ENCODE measurements around the gene DAAM1. TPM values are rescaled to one million over a fixed set of nuclear protein-coding genes. Genes with fewer than 3 reads are reported as not detected.

The DAAM1 gene
- total RNA-seq, 1 donor from 2014 or later: 67.6 TPM

DNA sequence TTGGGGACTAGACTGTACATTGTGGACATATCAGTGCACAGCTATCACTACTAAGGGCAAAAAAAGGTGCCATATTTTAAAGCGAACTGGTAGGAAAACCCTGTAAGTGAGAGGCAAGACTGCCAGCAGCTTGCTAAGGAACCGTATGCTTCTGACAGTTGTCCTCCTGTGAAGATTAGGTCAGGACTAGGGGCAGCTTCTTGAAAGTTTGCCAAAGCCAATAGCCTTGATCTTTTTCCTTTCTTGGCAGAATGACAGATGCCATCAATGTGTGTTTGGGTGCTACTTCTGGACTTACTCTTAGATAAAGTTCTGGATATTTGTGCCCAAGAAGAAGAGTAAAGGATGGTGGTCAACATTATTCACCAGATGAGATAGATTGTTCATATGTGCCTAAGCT lies 7.4 kb downstream of the DAAM1 start:
- peak overlapping the region; percentile 14 to 20 for H3K27ac ChIP-seq
- no peaks in the 10 kb centered on the region for H3K36me3 ChIP-seq
- TF ChIP-seq, protein P1, sequence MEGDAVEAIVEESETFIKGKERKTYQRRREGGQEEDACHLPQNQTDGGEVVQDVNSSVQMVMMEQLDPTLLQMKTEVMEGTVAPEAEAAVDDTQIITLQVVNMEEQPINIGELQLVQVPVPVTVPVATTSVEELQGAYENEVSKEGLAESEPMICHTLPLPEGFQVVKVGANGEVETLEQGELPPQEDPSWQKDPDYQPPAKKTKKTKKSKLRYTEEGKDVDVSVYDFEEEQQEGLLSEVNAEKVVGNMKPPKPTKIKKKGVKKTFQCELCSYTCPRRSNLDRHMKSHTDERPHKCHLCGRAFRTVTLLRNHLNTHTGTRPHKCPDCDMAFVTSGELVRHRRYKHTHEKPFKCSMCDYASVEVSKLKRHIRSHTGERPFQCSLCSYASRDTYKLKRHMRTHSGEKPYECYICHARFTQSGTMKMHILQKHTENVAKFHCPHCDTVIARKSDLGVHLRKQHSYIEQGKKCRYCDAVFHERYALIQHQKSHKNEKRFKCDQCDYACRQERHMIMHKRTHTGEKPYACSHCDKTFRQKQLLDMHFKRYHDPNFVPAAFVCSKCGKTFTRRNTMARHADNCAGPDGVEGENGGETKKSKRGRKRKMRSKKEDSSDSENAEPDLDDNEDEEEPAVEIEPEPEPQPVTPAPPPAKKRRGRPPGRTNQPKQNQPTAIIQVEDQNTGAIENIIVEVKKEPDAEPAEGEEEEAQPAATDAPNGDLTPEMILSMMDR (IDR thresholded peaks at IDR 0.05): no peak
- H3K9me3 ChIP-seq: no peaks in the 10 kb centered on the region
- peaks cover 10 to 42% of the 10 kb centered on the region in 2 donors for H3K4me1 ChIP-seq
- no peak overlapping the region for H3K4me3 ChIP-seq
- H3K27me3 ChIP-seq: no peaks in the 10 kb centered on the region
- no peak for DNase-seq (ENCODE audit: low spot score in 2 of 2)
- intact Hi-C loops (cut with DNase I): no loop called here

DNA sequence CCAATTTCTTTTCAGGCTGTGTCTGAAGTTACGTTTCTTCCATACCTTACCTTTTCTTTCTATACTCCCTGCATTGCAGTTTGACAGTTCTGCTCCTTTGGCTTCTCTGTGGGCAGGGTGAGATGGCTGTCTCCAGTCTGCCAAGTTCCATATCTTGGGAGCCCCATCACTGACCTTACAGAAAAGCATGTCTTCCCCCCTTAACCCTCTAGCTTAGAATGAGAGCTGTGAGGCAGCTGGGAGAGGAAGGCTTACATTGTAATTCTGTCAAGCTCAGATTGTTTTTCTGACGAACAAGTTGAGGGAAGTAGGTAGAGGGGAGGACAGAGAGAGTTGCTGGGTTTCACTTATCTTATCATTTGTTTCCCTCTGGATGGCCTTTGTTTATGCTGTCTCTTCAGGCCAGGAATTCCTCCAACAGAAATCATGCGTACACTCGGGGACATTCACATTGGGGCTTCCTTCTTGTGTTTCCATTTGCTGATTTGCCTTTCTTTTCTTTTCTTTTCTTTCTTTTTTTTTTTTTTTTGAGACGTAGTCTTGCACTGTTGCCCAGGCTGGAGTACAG lies 9.3 kb downstream of the DAAM1 start:
- H3K4me3 ChIP-seq: peak overlapping the region in 1 of 2 donors; percentile 10
- H3K9me3 ChIP-seq: no peaks in the 10 kb centered on the region
- intact Hi-C loops (cut with DNase I): no loop called here
- H3K4me1 ChIP-seq: peaks cover 12 to 32% of the 10 kb centered on the region in 2 donors
- no peaks in the 10 kb centered on the region for H3K36me3 ChIP-seq
- peak overlapping the region; percentile 45 to 64 for H3K27ac ChIP-seq
- TF ChIP-seq, protein P1 (IDR thresholded peaks at IDR 0.05): no peak
- no peak for DNase-seq (ENCODE audit: low spot score in 2 of 2)
- H3K27me3 ChIP-seq: no peaks in the 10 kb centered on the region

DNA sequence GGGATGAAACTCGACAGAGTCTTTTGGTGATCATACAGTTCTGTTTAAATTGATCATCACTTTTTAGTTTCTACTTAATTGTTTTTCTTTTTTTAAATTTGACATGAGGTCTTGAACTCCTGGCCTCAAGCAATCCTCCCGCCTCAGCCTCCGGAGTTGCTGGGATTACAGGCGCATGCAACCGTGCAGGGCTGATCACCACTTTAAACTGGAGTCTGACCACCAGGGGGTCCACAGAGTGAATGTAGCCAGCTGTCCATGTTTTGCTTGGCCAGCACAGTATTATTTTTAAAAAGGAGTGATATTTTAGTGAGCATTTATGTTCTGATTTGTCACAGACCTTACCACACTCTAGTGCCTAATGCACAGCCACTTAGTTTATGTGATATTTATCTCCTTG lies 10.7 kb downstream of the DAAM1 start:
- Histone ChIP-seq H3K27me3 (no peaks in the 10 kb centered on the region), H3K9me3 (no peaks in the 10 kb centered on the region), H3K36me3 (no peaks in the 10 kb centered on the region), H3K27ac (peak overlapping the region in 1 of 2 donors; percentile 64), H3K4me1 (peaks cover 12 to 32% of the 10 kb centered on the region in 2 donors), H3K4me3 (no peak overlapping the region)
- no peak for DNase-seq (ENCODE audit: low spot score in 2 of 2)
- intact Hi-C loops (cut with DNase I): no loop called here
- TF ChIP-seq, protein P1 (IDR thresholded peaks at IDR 0.05): no peak

DNA sequence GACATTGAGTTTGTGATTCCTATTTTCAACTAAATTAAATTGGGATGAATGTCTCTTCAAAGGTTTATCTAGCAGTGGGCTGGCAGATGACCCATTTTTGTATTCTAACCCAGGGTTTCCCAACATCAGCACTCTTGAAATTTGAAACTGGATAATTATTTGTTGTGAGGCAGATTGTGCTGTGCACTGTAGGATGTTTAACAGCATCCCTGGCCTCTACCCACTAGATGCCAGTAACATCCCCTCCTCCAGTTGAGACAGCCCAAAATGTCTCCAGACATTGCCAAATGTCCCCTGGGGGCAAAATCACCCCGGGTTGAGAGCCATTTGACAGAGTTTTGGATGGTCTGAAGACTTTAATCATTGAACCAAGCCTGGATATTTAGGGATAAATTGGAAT lies 11.1 kb downstream of the DAAM1 start:
- intact Hi-C loops (cut with DNase I): no loop called here
- H3K27me3 ChIP-seq: no peaks in the 10 kb centered on the region
- TF ChIP-seq, protein P1 (IDR thresholded peaks at IDR 0.05): no peak
- no peak for DNase-seq (ENCODE audit: low spot score in 2 of 2)
- peaks cover 12 to 36% of the 10 kb centered on the region in 2 donors for H3K4me1 ChIP-seq
- peak overlapping the region; percentile 29 to 64 for H3K27ac ChIP-seq
- H3K36me3 ChIP-seq: no peaks in the 10 kb centered on the region
- no peak overlapping the region for H3K4me3 ChIP-seq
- no peaks in the 10 kb centered on the region for H3K9me3 ChIP-seq

DNA sequence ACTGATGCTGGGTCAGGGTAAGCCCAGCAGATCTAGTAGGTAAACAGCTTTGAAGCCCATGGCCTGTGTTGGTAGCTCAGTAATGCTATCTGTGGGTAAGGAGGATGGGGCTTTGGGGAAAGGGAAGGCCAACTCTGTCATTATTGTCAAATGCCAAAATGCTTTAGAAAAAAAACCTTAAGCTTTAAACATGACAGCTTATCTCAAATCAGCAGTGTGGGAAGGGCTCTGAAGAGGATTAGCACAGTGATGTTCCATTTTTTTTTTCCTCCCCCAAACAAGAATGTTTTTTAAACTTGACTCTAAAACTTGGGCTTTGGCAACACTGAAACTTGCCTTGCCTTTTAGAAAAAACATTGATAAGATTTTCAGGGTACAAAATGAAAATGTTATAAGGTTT lies 11.7 kb downstream of the DAAM1 start:
- H3K36me3 ChIP-seq: no peaks in the 10 kb centered on the region
- H3K4me3 ChIP-seq: no peak overlapping the region
- H3K27me3 ChIP-seq: no peaks in the 10 kb centered on the region
- peak overlapping the region; percentile 29 to 64 for H3K27ac ChIP-seq
- no peaks in the 10 kb centered on the region for H3K9me3 ChIP-seq
- TF ChIP-seq, protein P1 (IDR thresholded peaks at IDR 0.05): no peak
- intact Hi-C loops (cut with DNase I): no loop called here
- peaks cover 12 to 40% of the 10 kb centered on the region in 2 donors for H3K4me1 ChIP-seq
- DNase-seq (ENCODE audit: low spot score in 2 of 2): no peak

DNA sequence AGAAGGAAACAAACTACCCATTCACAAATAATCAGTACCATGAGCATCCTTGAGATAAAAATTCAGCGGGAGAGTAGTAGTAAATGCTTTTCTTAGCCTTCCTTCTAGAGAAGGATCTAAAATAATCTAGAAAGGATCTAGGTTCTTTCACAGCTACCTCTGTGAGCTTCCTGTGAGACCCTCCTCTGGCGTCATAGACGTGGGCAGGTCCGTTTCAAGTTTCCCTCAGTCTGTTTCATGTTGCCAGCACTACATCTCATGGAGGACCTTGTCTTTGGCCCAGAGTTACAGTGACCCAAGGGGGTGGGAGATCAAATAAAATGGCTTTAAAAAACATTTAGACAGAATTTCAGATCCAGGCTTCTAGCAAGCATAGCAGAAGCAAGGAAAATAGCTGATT lies 13.6 kb downstream of the DAAM1 start:
- DNase-seq (ENCODE audit: low spot score in 2 of 2): no peak
- TF ChIP-seq, protein P1 (IDR thresholded peaks at IDR 0.05): no peak
- no peak overlapping the region for H3K27ac ChIP-seq
- H3K9me3 ChIP-seq: no peaks in the 10 kb centered on the region
- intact Hi-C loops (cut with DNase I): no loop called here
- H3K4me1 ChIP-seq: peaks cover 12 to 45% of the 10 kb centered on the region in 2 donors
- H3K4me3 ChIP-seq: no peak overlapping the region
- no peaks in the 10 kb centered on the region for H3K36me3 ChIP-seq
- H3K27me3 ChIP-seq: no peaks in the 10 kb centered on the region
